GM19043 (cell line): Measurements from ENCODE around the gene NXPH4.

ENCODE experiments used
- ATAC-seq: cut with Tn5 transposase; IDR thresholded peaks from one replicate; pipeline ENCODE4 v1.9.1; 2021; ENCODE audit warnings: low read depth; ENCODE audit not compliant: unreplicated experiment

Gene NXPH4

GRCh38 chr12:57216014-57216911 is at the start of gene NXPH4:
Gene NXPH4, plus strand, starts transcription at chr12:57216794. Its CDS starts 176 bp downstream, at chr12:57216970.
- ATAC-seq = no peak

DNA sequence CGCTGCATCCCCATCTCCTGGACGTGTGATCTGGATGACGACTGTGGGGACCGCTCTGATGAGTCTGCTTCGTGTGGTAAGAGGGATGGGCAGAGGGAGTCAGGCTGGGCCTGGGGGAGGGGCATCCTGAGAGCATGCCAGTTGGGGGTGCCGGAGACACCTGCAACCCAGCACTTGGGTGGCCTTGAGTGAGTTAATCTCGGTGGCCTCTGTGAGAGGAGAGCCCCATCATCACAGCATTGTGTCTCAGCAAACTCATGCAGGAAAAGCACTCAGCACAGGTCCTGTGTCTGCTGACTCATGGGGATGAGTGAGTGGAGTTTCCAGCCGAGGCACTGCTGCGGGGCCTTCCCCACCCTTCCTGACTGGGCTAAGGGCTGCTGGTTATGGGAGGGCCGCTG is 49.6 kb upstream of the NXPH4 start:
- no peak for ATAC-seq

GRCh38 chr12:57168058-57168457 is 48.5 kb upstream of the NXPH4 start:
- no peak for ATAC-seq

DNA sequence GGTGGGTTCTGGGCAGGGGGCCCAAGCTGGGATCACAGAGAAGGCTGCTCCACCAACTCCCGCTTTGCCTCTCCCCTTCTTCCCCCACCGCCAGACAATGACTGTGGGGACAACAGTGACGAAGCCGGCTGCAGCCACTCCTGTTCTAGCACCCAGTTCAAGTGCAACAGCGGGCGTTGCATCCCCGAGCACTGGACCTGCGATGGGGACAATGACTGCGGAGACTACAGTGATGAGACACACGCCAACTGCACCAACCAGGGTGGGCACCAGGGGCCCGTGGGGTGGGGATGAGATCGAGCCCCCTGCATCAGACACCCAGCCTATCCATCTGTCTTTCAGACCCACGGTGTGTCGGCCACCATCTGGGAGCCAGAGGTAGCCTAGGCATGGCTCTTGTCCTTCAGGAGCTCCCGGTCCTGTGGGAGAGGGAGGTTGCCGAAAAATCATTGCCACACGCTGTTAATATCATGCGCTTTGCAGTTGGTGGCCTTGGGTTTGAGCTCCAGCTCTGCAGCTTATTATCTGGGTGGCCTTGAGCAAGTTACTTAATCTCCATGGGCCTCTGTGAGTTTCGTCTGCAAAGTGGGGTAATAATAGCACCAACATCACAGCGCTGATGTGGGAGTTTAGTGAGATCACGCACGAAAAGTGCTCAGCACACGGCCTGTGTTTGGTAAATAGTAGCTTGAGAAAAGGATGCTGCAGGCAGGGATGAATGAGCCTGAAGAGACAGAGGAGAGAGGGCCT is 47.4 kb upstream of the NXPH4 start:
- no peak for ATAC-seq

DNA sequence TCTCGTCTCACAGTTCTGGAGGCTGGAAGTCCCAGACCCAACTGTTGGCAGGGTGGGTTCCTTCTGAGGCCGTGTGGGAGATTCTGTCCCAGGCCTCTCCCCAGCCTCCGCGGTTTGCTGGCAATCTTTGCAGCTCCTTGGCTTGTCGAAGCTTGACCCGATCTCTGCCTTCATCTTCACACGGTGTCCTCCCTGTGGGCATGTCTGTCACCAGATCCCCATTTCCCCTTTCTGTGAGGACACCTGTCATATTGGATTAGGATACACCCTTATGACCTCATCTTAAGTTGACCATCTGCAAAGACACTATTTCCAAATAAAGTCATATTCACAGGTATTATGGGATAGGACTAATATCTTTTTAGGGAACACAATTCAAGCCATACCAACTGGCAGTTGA is 46.6 kb upstream of the NXPH4 start:
- no peak for ATAC-seq

DNA sequence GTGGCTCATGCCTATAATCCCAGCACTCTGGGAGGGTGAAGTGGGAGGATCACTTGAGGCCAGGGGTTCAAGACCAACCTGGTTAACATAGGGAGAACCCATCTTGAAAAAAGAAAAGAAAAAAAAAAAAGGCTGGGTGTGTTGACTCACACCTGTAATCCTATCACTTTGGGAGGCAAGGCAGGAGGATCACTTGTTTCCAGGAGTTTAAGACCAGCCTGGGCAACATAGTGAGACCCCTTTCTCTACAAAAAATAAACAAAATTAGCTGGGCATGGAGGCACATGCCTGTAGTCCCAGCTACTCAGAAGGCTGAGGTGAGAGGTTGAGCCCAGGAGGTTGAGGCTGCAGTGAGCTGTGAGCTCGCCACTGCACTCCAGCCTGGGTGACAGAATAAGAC is 46.2 kb upstream of the NXPH4 start:
- no peak for ATAC-seq

DNA sequence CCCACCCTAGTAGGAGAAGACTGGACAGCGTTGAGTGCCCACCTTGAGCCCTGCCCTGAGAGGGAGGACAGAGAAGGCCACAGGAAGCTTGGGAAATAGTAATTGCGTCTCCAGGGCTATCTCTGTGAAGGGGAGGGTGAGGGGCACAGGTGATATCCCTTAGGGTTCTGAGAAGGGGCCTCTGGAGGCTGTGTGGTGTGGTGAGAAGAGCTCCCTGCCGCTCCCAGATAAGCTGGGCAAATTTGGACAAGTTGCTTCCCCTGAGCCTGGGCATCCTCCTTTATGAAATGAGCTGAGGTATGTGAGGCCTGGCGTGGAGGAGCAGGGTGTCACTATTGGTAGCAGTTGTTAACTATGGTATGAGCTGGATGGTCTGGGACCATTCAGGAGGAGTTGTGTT is 45.7 kb upstream of the NXPH4 start:
- ATAC-seq = no peak

GRCh38 chr12:57171668-57172067 is 44.9 kb upstream of the NXPH4 start:
- no peak for ATAC-seq

DNA sequence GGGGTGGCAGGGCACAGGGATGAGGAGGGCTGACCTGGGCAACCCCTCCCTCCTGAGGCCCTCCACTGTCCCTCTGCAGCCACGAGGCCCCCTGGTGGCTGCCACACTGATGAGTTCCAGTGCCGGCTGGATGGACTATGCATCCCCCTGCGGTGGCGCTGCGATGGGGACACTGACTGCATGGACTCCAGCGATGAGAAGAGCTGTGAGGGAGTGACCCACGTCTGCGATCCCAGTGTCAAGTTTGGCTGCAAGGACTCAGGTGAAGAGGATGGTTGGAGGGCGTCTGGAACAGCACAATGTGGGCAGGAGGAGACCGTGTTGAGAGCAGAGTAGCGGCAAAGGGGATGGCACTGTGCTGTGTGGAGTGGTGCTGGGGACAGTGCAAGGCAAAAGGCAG is 43.5 kb upstream of the NXPH4 start:
- ATAC-seq = no peak

DNA sequence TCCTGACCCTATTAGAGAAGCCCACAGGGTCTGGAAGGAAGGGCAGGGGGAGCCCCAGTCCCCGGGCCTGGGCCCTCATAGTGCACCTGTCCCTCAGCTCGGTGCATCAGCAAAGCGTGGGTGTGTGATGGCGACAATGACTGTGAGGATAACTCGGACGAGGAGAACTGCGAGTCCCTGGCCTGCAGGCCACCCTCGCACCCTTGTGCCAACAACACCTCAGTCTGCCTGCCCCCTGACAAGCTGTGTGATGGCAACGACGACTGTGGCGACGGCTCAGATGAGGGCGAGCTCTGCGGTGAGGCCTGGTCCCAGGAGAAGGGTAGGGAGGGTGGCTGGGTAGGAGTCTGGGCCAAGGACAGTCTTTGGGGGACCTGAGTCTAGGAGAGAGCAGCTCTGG is 42.9 kb upstream of the NXPH4 start:
- no peak for ATAC-seq

DNA sequence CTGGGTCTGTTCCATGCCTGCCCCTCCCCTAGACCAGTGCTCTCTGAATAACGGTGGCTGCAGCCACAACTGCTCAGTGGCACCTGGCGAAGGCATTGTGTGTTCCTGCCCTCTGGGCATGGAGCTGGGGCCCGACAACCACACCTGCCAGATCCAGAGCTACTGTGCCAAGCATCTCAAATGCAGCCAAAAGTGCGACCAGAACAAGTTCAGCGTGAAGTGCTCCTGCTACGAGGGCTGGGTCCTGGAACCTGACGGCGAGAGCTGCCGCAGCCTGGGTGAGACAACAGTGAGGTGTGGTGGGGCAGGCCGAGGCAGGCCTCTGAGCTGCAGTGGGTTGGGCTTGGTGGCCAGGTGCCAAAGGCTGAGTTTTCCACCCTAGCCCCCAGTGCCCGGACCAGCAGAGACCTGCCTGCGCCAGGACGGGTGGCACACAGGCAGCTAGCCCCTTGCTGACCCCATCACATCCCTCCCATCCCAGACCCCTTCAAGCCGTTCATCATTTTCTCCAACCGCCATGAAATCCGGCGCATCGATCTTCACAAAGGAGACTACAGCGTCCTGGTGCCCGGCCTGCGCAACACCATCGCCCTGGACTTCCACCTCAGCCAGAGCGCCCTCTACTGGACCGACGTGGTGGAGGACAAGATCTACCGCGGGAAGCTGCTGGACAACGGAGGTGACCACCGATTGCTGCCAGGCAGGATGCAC is 41.0 kb upstream of the NXPH4 start:
- ATAC-seq = no peak

- ATAC-seq = no peak
Measured at GRCh38 chr12:57176139-57176477, 40.5 kb upstream of the NXPH4 start.

GRCh38 chr12:57176846-57177245 is 39.7 kb upstream of the NXPH4 start:
- no peak for ATAC-seq

- ATAC-seq = no peak
Measured at GRCh38 chr12:57177354-57177753, 39.2 kb upstream of the NXPH4 start.

- ATAC-seq = no peak
Measured at GRCh38 chr12:57178213-57178612, 38.4 kb upstream of the NXPH4 start.

DNA sequence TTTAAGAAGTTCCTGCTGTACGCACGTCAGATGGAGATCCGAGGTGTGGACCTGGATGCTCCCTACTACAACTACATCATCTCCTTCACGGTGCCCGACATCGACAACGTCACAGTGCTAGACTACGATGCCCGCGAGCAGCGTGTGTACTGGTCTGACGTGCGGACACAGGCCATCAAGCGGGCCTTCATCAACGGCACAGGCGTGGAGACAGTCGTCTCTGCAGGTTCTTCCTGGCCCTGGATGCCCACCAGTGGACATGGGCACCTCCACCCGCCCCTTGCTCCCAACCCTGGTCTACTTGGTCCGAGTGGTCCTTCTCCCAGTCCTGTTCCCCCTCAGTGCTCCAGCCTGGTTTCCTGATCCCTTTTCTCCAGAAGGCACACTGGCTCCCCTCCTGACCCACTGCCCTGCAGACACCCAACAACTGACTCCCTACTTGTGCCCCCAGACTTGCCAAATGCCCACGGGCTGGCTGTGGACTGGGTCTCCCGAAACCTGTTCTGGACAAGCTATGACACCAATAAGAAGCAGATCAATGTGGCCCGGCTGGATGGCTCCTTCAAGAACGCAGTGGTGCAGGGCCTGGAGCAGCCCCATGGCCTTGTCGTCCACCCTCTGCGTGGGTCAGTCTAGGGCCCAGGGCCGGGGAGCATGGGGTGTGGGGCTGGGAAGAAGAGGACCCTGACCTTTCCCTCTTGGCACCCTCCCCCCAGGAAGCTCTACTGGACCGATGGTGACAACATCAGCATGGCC is 37.1 kb upstream of the NXPH4 start:
- ATAC-seq = no peak

GRCh38 chr12:57180321-57180989 is 36.1 kb upstream of the NXPH4 start:
- no peak for ATAC-seq

DNA sequence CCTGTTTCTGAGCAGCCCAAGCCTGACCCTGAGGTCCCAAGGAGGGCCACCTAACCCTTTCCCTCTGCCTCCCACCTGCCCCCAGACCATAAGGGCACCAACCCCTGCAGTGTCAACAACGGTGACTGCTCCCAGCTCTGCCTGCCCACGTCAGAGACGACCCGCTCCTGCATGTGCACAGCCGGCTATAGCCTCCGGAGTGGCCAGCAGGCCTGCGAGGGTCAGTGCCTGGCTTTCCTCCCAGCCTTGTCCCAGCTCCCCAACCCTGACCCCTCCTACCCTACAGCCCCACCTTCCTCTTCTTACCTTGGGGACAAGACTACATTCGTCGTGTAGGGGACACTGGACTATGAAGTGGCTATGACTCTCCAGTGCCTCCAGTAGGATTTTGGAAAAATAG is 35.5 kb upstream of the NXPH4 start:
- no peak for ATAC-seq

- no peak for ATAC-seq
Measured at GRCh38 chr12:57181561-57182155, 34.9 kb upstream of the NXPH4 start.
